GM12891 (cell line): Measurements from ENCODE around the gene MISP.

ENCODE experiments used
- PAX5 ChIP-seq: IDR thresholded peaks from 2 replicates; pipeline ENCODE4 v1.6.1; 2011; ENCODE audit warnings: low read length, moderate library complexity, mild to moderate bottlenecking; ENCODE audit not compliant: insufficient read depth, severe bottlenecking
- POLR2AphosphoS5 ChIP-seq: IDR thresholded peaks from 2 replicates; pipeline ENCODE4 v1.6.1; 2011; ENCODE audit warnings: low read depth, low read length, control low read depth

- TF ChIP-seq POLR2AphosphoS5 = no peak
- no peak for TF ChIP-seq PAX5
Measured at GRCh38 chr19:737591-738093, 13.3 kb upstream of the MISP start.
